Stimulated activated CD4-positive, alpha-beta T cell treated with anti-CD3 and anti-CD28 coated beads, Interleukin-1b, Interleukin-23, amount 100 ng/mL, for 4 hours (primary cell): ENCODE data around the gene RTP2.
A peak's percentile ranks its signal among the peaks of the same experiment; 100 is the strongest.
"Not testable (repeated sequence)": the region's sequence is repeated elsewhere in the genome, so short reads cannot be mapped to it uniquely, and the experiment has no call there.

Experiments used
- DNase-seq, 2 donors: peaks; one replicate each; pipeline ENCODE4 v3.0.0-alpha.2; 2020; ENCODE audit warnings: low read depth in 2 of 2

RTP2 gene

GRCh38 chr3:187713504-187713903 is 11.1 kb upstream of the RTP2 start:
- no peak for DNase-seq

GRCh38 chr3:187709155-187709554 is 6.8 kb upstream of the RTP2 start:
- no peak for DNase-seq

- no peak for DNase-seq
Measured at GRCh38 chr3:187708696-187709095, 6.3 kb upstream of the RTP2 start.

GRCh38 chr3:187706971-187707370 is 4.6 kb upstream of the RTP2 start:
- DNase-seq = no peak

- DNase-seq = no peak
Measured at GRCh38 chr3:187705164-187705563, 2.8 kb upstream of the RTP2 start.

- DNase-seq = no peak
Measured at GRCh38 chr3:187700249-187700648, 2.1 kb downstream of the RTP2 start.

GRCh38 chr3:187698499-187699399 is 3.6 kb downstream of the RTP2 start:
- no peak for DNase-seq

- no peak for DNase-seq
Measured at GRCh38 chr3:187696021-187696420, 6.3 kb downstream of the RTP2 start.

- DNase-seq = no peak
Measured at GRCh38 chr3:187695449-187695848, 6.9 kb downstream of the RTP2 start.

GRCh38 chr3:187694801-187695200 is 7.6 kb downstream of the RTP2 start:
- DNase-seq = no peak

- no peak for DNase-seq
Measured at GRCh38 chr3:187693431-187693830, 8.9 kb downstream of the RTP2 start.

GRCh38 chr3:187689984-187690383 is 12.4 kb downstream of the RTP2 start:
- no peak for DNase-seq

GRCh38 chr3:187686621-187687273 is 15.6 kb downstream of the RTP2 start:
- no peak for DNase-seq

GRCh38 chr3:187685948-187686347 is 16.4 kb downstream of the RTP2 start:
- DNase-seq = no peak

GRCh38 chr3:187684880-187685279 is 17.5 kb downstream of the RTP2 start:
- DNase-seq = no peak

GRCh38 chr3:187684444-187684843 is 17.9 kb downstream of the RTP2 start:
- no peak for DNase-seq

- DNase-seq = not testable (repeated sequence)
Measured at GRCh38 chr3:187681756-187682155, 20.6 kb downstream of the RTP2 start.

- DNase-seq = peak; percentile 45 to 62
Measured at GRCh38 chr3:187679638-187680396, 22.5 kb downstream of the RTP2 start.

- DNase-seq = no peak
Measured at GRCh38 chr3:187678726-187679268, 23.6 kb downstream of the RTP2 start.

- no peak for DNase-seq
Measured at GRCh38 chr3:187677604-187678003, 24.8 kb downstream of the RTP2 start.

GRCh38 chr3:187673012-187673411 is 29.3 kb downstream of the RTP2 start:
- no peak for DNase-seq
